ENCODE data around the gene EIF4G3.

GRCh38 chr1:21082073-21082472 lies 94.6 kb downstream of the EIF4G3 start:
- TF ChIP-seq CTCF (IDR thresholded peaks at IDR 0.05 in 4 of 5, conservative IDR thresholded peaks at IDR 0.05 in 1 of 5) (no peak), POLR2A (IDR thresholded peaks at IDR 0.05) (no peak)

Data from gastrocnemius medialis (tissue), 4 donors.